Thyroid gland (tissue), 4 donors: ENCODE measurements around the gene RPL13A. TPM values are rescaled to one million over a fixed set of nuclear protein-coding genes. Genes with fewer than 3 reads are reported as not detected.
"Not testable (repeated sequence)": the region's sequence is repeated elsewhere in the genome, so short reads cannot be mapped to it uniquely, and the experiment has no call there.

Experiments
- DNase-seq, 2 donors: peaks; one replicate each; pipeline ENCODE4 v3.0.0-alpha.2; 2019
- H3K27ac ChIP-seq, 3 donors: fragments of 200-600 bp; sonication (generic); 1 replicate in 2 of 3; 2 replicates in 1 of 3; pipeline ENCODE4 v1.5.1; 2016 to 2019; ENCODE audit warnings: mild to moderate bottlenecking in 1 of 3, moderate library complexity in 1 of 3
- H3K27me3 ChIP-seq: fragments of 200-600 bp; sonication (generic); one replicate; pipeline ENCODE4 v1.5.1; 2019
- H3K36me3 ChIP-seq, 2 donors: fragments of 200-600 bp; sonication (generic); one replicate each; pipeline ENCODE4 v1.5.1; 2016 to 2019
- H3K4me1 ChIP-seq, 2 donors: fragments of 200-600 bp; sonication (generic); one replicate each; pipeline ENCODE4 v1.5.1; 2017 to 2019
- H3K4me3 ChIP-seq, 3 donors: fragments of 200-600 bp; sonication (generic); replicated peaks in 1 of 3; 1 replicate in 2 of 3; 2 replicates in 1 of 3; pipeline ENCODE4 v1.5.1; 2016; ENCODE audit warnings: mild to moderate bottlenecking in 1 of 3
- H3K9me3 ChIP-seq: fragments of 200-600 bp; sonication (generic); one replicate; pipeline ENCODE4 v1.5.1; 2017
- CTCF ChIP-seq, 6 experiments: fragments of 200-600 bp in 3 of 6; fragments of 450-650 bp in 3 of 6; sonication (generic) in 3 of 6; IDR thresholded peaks; one replicate each; pipeline ENCODE4 v1.5.1; 2016 to 2019; ENCODE audit warnings: antibody characterized with exemption in 6 of 6, mild to moderate bottlenecking in 2 of 6, inconsistent platforms in 1 of 6, moderate library complexity in 1 of 6
- POLR2A ChIP-seq, 2 donors: fragments of 450-650 bp; IDR thresholded peaks; one replicate each; pipeline ENCODE4 v1.6.1; 2017; ENCODE audit warnings: antibody characterized with exemption in 2 of 2, mild to moderate bottlenecking in 2 of 2, moderate library complexity in 1 of 2
- WGBS, 2 donors: methylation state at CpG; one replicate each; pipeline ENCODE4 v1.1.5; 2017; 5-methylcytosine and 5-hydroxymethylcytosine counted together
- intact Hi-C: fragments of 100-400 bp; cut with DNase I; formaldehyde crosslinking; loops from one replicate; pipeline ENCODE4 v1.15.1; 2023
- total RNA-seq, 4 donors: library from RNA; depleted of rRNA; stranded (reverse); fragments of >200 nt; gene quantifications; one replicate each; pipeline ENCODE4 v1.2.3, GENCODE V29; 2016

The RPL13A gene
- total RNA-seq, 4 donors from 2014 or later, result 1,542 to 2,853 (median 2,123) TPM

- Histone ChIP-seq H3K27ac (peak overlapping the region in 2 of 3 donors; percentile 10 to 38), H3K4me3 (no peak overlapping the region), H3K9me3 (no peaks in the 10 kb centered on the region), H3K36me3 (peaks cover 0 to 3% of the 10 kb centered on the region in 2 donors), H3K27me3 (no peaks in the 10 kb centered on the region), H3K4me1 (peaks cover under 1 to 8% of the 10 kb centered on the region in 2 donors)
- no peak for TF ChIP-seq CTCF (IDR thresholded peaks at IDR 0.05)
- TF ChIP-seq POLR2A (IDR thresholded peaks at IDR 0.05), result no peak
- intact Hi-C loops, result no loop called here
- DNase-seq, result no peak
- 66 to 72% methylated on average over 5 of the region's 5 CpGs for WGBS, 2 donors
Observed at GRCh38 chr19:49455773-49456172, 31.6 kb upstream of the RPL13A start.

GRCh38 chr19:49456326-49456725, 31.1 kb upstream of the RPL13A start:
- Histone ChIP-seq H3K9me3 (no peaks in the 10 kb centered on the region), H3K36me3 (peaks cover 0 to 3% of the 10 kb centered on the region in 2 donors), H3K4me1 (peaks cover 0 to 7% of the 10 kb centered on the region in 2 donors), H3K27ac (peak overlapping the region in 2 of 3 donors; percentile 10 to 48), H3K4me3 (no peak overlapping the region), H3K27me3 (no peaks in the 10 kb centered on the region)
- TF ChIP-seq POLR2A (IDR thresholded peaks at IDR 0.05) (no peak), CTCF (IDR thresholded peaks at IDR 0.05) (no peak)
- intact Hi-C loops, result no loop called here
- no peak for DNase-seq
- WGBS, 2 donors, result 79 to 81% methylated on average over 5 of the region's 5 CpGs

GRCh38 chr19:49458567-49458903, 28.9 kb upstream of the RPL13A start:
- no peak for TF ChIP-seq CTCF (IDR thresholded peaks at IDR 0.05)
- TF ChIP-seq POLR2A (IDR thresholded peaks at IDR 0.05), result no peak
- Histone ChIP-seq H3K4me3 (no peak overlapping the region), H3K4me1 (peaks cover 0 to 7% of the 10 kb centered on the region in 2 donors), H3K27ac (peak overlapping the region in 1 of 3 donors; percentile 52), H3K36me3 (peaks cover 0 to 3% of the 10 kb centered on the region in 2 donors), H3K9me3 (no peaks in the 10 kb centered on the region), H3K27me3 (no peaks in the 10 kb centered on the region)
- DNase-seq, result no peak
- intact Hi-C loops, result no loop called here
- WGBS, 2 donors, result 90 to 93% methylated on average over 5 of the region's 5 CpGs

- 87 to 90% methylated on average over 7 to 12 of the region's 12 CpGs for WGBS, 2 donors
- Histone ChIP-seq H3K36me3 (peaks cover 0 to 7% of the 10 kb centered on the region in 2 donors), H3K27me3 (no peaks in the 10 kb centered on the region), H3K4me1 (peaks cover 0 to 2% of the 10 kb centered on the region in 2 donors), H3K9me3 (no peaks in the 10 kb centered on the region), H3K4me3 (no peak overlapping the region), H3K27ac (no peak overlapping the region)
- no peak for DNase-seq
- intact Hi-C loops, result no loop called here
- TF ChIP-seq POLR2A (IDR thresholded peaks at IDR 0.05) (no peak), CTCF (IDR thresholded peaks at IDR 0.05) (no peak)
Observed at GRCh38 chr19:49459388-49459787, 28.0 kb upstream of the RPL13A start.

GRCh38 chr19:49461130-49461529, 26.3 kb upstream of the RPL13A start:
- H3K4me1 ChIP-seq, H3K9me3 ChIP-seq, intact Hi-C loops, H3K27me3 ChIP-seq, H3K4me3 ChIP-seq, DNase-seq, H3K27ac ChIP-seq: not testable (repeated sequence)
- H3K36me3 ChIP-seq, result peaks cover 0 to 12% of the 10 kb centered on the region in 2 donors
- no CpG with 5 or more reads among the region's 1 CpG for WGBS, 2 donors

GRCh38 chr19:49461656-49462055, 25.8 kb upstream of the RPL13A start:
- DNase-seq, result no peak
- Histone ChIP-seq H3K4me3 (no peak overlapping the region), H3K27me3 (no peaks in the 10 kb centered on the region), H3K36me3 (peaks cover 0 to 14% of the 10 kb centered on the region in 2 donors), H3K9me3 (no peaks in the 10 kb centered on the region), H3K4me1 (no peaks in the 10 kb centered on the region), H3K27ac (no peak overlapping the region)
- TF ChIP-seq POLR2A (IDR thresholded peaks at IDR 0.05) (no peak), CTCF (IDR thresholded peaks at IDR 0.05) (no peak)
- 97% methylated on average over 23 to 26 of the region's 37 CpGs for WGBS, 2 donors
- intact Hi-C loops, result no loop called here
